PFSK-1 (cell line): ENCODE data around the gene TNFSF13B.

ENCODE experiments used
- FOXP2 ChIP-seq: optimal IDR thresholded peaks from 2 replicates; pipeline ENCODE3; 2011; ENCODE audit warnings: borderline replicate concordance, control low read depth, inconsistent platforms; ENCODE audit not compliant: insufficient read depth; ENCODE audit errors: extremely low read length, extremely low read depth
- POLR2AphosphoS5 ChIP-seq: IDR thresholded peaks from 2 replicates; pipeline ENCODE4 v1.6.1; 2012; ENCODE audit warnings: low read depth, mild to moderate bottlenecking, control low read depth, low read length, moderate library complexity
- REST ChIP-seq, 2 experiments: IDR thresholded peaks; 2 replicates each; pipeline versions ENCODE4 v1.6.1 to v1.8.0; 2011 to 2012; ENCODE audit warnings: low read depth in 2 of 2, low read length in 2 of 2, control low read depth in 1 of 2, inconsistent platforms in 1 of 2, mild to moderate bottlenecking in 1 of 2, moderate library complexity in 1 of 2; ENCODE audit not compliant: insufficient read depth in 1 of 2
- SIN3A ChIP-seq: IDR thresholded peaks from 2 replicates; pipeline ENCODE4 v1.6.1; 2012; ENCODE audit warnings: mild to moderate bottlenecking, low read length, moderate library complexity, borderline replicate concordance; ENCODE audit not compliant: insufficient read depth
- TAF1 ChIP-seq: IDR thresholded peaks from 2 replicates; pipeline ENCODE4 v1.6.1; 2012; ENCODE audit warnings: low read length, control low read depth, borderline replicate concordance; ENCODE audit not compliant: insufficient read depth

DNA sequence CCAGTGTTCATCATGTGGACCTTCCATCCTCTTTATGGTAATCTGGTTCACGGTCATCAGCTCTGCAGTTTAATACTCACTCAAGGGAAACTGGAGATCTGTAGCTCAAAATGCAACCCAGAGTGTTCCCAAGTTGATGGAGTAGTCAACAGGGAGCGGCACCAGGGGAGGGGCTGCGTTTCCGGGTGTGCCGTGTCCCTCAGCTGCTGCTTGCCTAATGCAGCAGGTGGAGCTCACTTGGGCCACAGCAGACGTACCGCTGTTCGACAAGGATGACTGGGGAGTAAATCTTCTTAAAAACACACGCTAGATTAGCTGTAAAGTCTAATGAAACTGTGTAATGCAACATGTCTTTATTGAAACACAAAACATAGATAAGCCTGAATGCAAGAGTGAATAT, 81.1 kb downstream of the TNFSF13B start:
- TF ChIP-seq POLR2AphosphoS5 (no peak), SIN3A (no peak), REST (IDR thresholded peaks at IDR 0.05; ENCODE audit: insufficient read depth in 1 of 2, low read depth in 2 of 2, low read length in 2 of 2) (no peak), TAF1 (no peak), FOXP2 (no peak)
